Effector CD8-positive, alpha-beta T cell (primary cell): Measurements from ENCODE around the gene ARID3C.

Experiments
- DNase-seq: peaks from one replicate; lab custom pipeline; 2025; lab: John Stamatoyannopoulos, UW
- total RNA-seq, 4 experiments: gene quantifications; one replicate each; lab custom pipeline; 2026; lab: John Stamatoyannopoulos, UW

Gene ARID3C
- total RNA-seq: 0 to 0.24 (median 0.13) reads per million in 4 experiments

- peak; percentile 30 for DNase-seq
These were observed at the start of gene ARID3C for GRCh38 chr9:34628656-34629490. TSS of gene ARID3C (minus strand) at chr9:34629066. CDS start at chr9:34628014, 1,052 bp downstream.

- DNase-seq: no peak
These were observed 47.0 kb upstream of the ARID3C start for GRCh38 chr9:34675869-34676268.

GRCh38 chr9:34675048-34675714, 46.3 kb upstream of the ARID3C start:
- DNase-seq: peak; percentile 20

- DNase-seq: no peak
These were observed 45.6 kb upstream of the ARID3C start for GRCh38 chr9:34674440-34674839.

- DNase-seq: no peak
These were observed 42.4 kb upstream of the ARID3C start for GRCh38 chr9:34671307-34671706.

GRCh38 chr9:34669809-34670562, 41.1 kb upstream of the ARID3C start:
- DNase-seq: no peak

GRCh38 chr9:34665381-34666250, 36.8 kb upstream of the ARID3C start:
- peak; percentile 86 for DNase-seq

- DNase-seq: no peak
These were observed 36.2 kb upstream of the ARID3C start for GRCh38 chr9:34665067-34665380.

GRCh38 chr9:34664281-34665066, 35.6 kb upstream of the ARID3C start:
- peak; percentile 58 for DNase-seq

- DNase-seq: no peak
These were observed 34.4 kb upstream of the ARID3C start for GRCh38 chr9:34663303-34663605.

- no peak for DNase-seq
These were observed 33.8 kb upstream of the ARID3C start, which contains the start of gene CCL27 for GRCh38 chr9:34662526-34663302. TSS of gene CCL27 (minus strand) at chr9:34662657. CDS start at chr9:34662633, 24 bp downstream.

- DNase-seq: no peak
These were observed 30.9 kb upstream of the ARID3C start for GRCh38 chr9:34659592-34660253.

- DNase-seq: no peak
These were observed 29.6 kb upstream of the ARID3C start for GRCh38 chr9:34658461-34658860.

GRCh38 chr9:34656992-34657391, 28.1 kb upstream of the ARID3C start:
- DNase-seq: no peak

GRCh38 chr9:34655394-34655793, 26.5 kb upstream of the ARID3C start:
- DNase-seq: no peak

GRCh38 chr9:34654323-34655051, 25.6 kb upstream of the ARID3C start:
- no peak for DNase-seq

- no peak for DNase-seq
These were observed 24.5 kb upstream of the ARID3C start for GRCh38 chr9:34653151-34654072.

- no peak for DNase-seq
These were observed 23.7 kb upstream of the ARID3C start for GRCh38 chr9:34652602-34653000.
